SIG-M5 (cell line): Measurements from ENCODE around the gene LRRC49.
"Not testable (repeated sequence)": the region's sequence is repeated elsewhere in the genome, so short reads cannot be mapped to it uniquely, and the experiment has no call there.

ENCODE experiments used
- DNase-seq: peaks from one replicate; lab custom pipeline; 2025; lab: John Stamatoyannopoulos, UW

LRRC49 gene

DNA sequence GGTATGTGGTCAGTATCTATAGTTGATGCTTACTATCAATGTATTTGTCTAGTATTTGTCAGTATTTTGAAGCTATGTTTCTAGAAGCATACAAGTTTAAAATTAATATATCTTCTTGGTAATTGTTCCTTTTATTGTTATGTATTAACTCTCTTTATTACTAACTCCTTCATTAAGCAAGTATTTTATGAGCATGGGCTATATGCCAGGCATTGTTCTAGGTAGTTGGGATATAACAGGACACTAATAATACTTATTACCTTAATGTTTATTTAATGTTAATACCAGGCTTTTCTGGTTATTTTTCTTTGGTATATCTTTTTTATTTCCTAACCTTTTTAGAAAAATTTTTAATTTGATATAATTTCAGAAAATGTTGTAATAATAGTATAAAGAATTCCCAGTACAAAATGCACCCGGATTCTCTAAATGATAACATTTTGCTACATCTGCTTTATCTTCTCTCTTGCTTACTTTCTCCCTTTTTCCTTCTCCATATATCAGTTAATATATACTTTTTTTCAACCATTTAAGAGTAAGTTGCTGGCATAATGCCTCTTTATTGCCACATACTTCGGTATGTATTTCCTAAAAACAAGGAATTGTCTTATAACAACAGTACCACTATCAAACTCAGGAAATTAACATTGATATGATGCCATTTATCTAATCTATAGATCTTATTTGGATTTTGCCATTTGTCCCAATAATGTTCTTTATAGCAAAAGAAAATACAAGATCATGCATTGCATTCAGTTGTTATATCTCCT lies 30.9 kb downstream of the LRRC49 start:
- DNase-seq = no peak

DNA sequence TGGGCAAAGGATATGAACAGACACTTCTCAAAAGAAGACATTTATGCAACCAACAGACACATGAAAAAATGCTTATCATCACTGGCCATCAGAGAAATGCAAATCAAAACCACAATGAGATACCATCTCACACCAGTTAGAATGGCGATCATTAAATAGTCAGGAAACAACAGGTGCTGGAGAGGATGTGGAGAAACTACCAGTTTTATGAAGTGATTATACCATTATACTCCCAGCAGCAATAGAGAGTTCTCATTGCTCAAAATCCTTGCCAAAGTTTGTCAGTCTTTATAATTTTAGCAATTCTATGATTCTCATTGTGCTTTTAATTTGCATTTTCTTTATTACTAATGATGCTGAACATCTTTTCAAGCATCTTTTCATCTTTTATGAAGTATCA lies 34.3 kb downstream of the LRRC49 start:
- not testable (repeated sequence) for DNase-seq

DNA sequence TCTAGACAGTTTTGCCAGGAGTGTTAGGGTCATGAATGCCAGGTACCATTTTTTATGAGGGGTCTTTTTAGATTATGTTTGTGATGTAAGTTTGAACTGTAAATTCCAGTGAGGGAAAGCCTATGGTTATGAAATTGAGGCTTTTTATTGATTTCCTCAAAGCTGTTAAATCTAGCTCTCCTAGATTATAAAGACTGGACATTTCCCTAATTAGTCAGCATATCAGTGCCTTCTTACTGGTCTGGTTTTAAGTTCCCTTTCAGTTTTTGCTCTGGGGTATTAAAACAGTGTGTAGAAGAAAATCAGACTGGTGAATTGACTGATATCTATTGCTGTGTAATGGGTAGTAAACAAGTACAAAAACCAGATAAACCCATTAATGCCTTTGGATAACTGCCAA lies 39.2 kb downstream of the LRRC49 start:
- no peak for DNase-seq

DNA sequence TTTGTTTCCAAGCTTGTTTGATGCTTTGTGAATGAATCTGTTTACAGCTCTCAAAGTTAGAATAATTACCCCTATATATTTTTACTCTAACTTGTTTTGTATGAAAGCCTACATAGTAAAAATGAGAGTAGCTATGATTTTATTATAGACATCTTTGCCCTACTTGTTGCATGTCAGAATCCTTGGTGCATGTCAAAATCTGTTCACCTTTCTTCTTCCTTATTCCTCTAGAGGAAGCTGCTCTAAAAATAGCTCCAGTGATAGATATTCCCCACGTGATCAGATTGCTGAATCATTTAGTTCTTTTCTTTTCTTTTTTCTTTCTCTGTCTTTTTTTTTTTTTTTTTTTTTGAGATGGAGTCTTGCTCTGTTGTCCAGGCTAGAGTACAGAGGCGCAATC lies 39.8 kb downstream of the LRRC49 start:
- no peak for DNase-seq

DNA sequence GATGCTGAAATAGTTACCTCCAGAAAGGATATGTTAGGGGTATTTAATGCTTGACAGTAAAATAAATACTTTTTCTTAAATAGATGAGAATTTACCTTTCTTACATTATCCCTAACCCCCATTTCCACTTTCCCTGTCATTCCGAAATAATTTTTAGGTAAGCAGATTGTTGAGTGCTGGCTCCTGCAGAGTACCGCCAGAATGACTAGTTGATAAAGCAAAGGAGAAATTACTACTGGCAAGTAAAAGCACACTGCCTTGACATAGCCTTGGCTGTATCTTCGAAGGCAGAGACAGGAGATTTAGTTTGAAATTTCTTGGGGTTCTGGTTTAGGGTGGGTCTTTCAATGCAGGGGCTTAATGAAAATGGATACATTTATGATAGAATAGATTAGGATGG lies 40.8 kb downstream of the LRRC49 start:
- DNase-seq = no peak

DNA sequence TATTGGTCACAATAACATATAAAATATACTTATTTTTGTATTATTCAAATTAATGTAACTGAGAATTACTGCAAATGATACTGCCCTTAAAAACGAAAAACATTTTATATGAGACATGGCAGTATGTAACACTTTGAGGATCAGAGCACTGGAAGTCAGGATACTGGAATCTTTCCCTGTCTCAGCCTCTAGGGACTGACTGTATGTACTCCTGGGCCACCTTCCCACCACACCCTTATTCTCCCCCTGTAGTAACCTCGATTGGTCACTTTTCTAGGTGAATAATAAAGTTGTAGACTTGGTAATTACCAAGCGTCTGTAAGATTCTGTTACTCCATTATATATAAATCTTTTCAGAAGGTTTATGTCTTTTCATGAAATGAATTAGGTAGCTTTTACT lies 43.0 kb downstream of the LRRC49 start:
- DNase-seq = no peak

DNA sequence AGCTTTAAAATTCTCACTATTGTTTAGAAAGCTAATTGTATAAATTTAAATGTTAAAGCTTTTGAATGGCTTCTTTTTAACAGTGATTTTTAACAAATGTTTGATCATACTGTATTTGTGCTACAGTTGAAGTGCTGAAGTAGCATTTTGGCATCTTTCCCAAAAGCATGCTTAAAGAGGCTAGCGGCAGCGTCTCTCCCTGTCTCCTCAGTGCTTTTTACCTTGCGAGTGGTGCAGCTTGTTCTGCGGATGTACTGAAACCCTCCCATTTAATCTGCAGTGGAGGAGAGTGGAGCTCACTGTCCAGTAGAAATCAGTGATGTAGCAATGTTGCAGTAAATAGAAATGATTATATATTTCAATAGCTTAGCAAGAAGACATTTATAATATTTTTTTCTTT lies 43.7 kb downstream of the LRRC49 start:
- no peak for DNase-seq

DNA sequence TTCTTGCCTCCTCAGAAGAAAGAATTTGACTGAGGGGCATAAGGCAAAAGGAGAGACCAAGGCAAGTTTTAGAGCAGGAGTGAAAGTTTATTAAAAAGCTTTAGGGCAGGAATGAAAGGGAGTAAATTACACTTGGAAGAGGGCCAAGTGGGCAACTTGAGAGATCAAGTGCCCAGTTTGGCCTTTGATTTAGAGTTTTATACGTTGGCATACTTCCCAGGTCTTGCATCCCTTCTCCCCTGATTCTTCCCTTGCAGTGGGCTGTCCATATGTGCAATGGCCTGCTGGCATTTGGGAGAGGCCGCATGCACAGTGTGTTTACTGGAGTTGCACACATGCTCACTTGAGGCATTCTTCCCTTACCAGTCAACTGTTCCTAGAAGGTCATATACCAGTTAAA lies 50.7 kb downstream of the LRRC49 start:
- not testable (repeated sequence) for DNase-seq

DNA sequence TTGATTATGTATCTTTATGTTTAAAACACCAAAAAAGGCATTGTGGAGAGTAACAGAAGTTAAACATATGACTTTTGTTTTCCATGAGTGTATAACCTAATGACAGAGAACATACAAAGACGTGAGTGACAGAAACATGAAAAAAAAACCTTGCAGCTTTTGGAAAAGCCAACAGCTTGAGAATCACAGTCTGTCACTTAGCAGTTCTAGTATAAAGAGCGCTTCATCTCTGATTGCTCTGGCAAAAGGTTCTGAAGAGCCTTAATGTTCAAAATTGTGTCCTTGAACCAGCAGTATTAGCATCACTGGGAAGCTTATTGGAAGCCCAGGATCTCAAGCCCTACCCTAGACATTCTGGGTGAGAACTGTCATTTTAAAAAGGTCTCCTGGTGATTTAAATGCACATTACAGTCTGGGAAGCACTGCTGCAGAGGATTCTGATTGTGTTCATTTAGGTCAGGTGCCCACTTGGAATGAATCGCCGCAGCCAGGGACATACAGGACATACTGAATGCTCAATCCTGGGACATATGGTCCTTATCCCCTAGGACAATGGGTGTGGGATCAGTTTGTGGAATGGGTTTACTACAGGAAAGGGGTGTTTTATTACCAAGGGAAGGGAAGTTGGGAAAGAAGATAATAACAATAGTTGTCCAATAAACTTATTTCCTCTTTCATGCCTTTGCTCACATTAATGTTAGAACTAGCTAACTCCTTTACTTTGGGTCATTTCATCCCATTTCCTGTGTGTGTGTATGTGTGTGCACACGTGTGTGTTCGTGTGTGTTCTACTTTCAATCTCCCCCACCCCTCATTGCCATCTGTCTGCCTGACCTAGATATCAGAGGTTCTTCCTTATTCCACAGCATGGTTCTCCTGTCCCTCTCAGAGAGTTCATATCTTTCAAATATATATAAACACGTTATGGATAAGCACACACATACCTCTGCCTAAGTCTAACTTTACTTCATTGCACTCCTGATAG lies 55.0 kb downstream of the LRRC49 start:
- DNase-seq = no peak

DNA sequence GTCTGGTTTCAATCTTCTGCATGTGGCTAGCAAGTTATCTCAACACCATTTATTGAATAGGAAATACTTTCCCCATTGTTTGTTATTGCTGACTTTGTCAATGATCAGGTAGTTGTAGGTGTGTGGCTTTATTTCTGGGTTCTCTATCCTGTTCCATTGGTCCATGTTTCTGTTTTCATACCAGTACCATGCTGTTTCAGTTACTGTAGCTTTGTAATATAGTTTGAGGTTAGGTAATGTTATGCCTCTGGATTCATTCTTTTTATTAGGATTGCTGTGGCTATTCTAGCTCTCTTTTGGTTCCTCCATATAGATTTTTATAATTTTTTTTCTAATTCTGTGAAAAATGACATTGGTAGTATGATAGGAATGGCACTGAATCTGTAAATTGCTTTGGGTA lies 58.3 kb downstream of the LRRC49 start:
- no peak for DNase-seq

DNA sequence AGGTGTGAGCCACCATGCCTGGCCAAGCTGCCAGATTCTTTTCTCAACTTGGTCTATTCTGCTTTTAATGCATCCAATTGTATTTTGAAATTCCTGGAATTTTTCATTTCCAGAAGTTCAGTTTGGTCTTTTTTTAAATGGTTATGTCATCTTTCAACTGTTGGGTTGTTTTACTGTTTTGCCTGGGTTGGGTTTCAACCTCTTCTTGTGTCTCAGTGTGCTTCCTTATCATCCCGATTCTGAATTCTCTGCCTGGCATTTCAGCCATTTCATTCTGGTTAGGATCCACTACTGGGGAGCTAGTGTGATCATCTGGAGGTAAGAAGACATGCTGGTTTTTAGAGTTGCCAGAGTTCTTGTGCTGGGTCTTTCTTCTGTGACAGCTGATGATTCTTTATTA lies 61.5 kb downstream of the LRRC49 start:
- no peak for DNase-seq

DNA sequence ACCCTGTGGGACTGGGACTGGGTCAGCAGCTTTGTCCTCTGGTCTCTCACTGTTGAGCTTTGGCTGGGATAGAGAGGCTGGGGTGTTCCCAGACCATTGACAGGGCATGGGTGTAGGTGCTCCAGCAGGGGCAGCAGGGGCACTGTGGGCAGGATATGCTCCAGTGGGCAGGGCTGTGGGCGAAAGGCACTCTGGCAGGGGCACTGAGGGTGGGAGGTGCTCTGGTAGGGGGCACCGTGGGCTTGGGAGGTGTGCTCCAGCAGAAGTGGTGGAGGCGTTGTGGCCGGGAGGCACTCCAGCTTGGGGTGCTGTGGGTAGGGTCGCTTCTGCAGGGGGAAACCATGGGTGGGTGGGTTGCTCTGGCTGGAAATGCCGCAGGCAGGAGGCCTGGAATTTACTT lies 62.1 kb downstream of the LRRC49 start:
- no peak for DNase-seq

DNA sequence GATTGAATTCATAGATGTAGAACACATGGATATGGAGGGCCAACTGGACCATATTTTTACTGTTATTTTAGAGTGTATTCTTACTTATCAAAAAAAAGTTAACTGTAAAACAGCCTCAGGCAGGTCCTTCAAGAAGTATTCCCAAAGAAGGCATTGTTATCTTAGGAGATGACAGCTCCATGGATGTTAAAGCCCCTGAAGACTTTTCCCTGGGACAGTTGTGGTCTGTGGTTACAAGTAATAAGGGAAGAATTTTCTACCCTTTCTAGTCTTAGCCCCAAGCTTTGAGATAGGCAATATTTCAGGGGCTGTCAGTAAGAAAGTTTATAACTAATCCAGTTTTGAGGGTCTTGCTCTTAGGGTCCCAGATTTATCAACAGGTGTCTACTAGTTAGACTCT lies 62.5 kb downstream of the LRRC49 start:
- no peak for DNase-seq

DNA sequence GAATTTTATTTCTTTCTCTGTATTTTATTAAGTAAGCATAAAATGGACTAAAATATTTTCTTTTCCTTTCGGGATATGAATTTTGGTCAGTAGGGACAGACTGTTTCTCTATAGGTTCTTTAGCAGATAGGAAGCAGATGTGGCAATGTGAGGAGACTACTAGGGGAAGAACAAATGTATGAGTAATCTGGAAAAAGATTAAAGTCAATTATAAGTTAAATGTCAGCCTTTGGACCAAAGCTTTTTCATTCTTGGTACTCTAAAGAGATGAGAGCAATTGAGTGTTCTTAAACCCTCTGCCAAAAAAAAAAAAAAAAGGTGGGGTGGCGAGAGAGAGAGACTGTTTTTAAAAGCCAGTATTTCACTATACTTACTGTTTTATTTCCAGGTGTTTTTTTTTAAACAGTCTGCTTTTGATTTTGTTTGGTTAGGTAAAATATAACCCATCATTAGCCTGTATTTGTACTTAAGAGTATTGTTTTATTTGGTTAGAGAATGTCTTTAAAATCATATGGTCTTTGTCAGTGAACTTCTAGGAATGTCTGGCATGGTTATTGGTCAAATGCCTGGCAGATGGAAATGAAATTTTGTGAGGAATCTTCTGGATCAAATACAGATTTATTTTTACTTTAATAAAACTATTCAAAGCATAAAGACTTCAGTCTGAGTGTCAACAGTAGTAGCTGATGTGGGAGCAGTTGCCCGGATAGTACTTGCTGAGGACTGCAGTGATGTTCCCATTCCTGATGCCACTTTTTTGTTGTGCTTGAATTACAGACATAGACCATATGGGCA lies 63.8 kb downstream of the LRRC49 start:
- DNase-seq = no peak

DNA sequence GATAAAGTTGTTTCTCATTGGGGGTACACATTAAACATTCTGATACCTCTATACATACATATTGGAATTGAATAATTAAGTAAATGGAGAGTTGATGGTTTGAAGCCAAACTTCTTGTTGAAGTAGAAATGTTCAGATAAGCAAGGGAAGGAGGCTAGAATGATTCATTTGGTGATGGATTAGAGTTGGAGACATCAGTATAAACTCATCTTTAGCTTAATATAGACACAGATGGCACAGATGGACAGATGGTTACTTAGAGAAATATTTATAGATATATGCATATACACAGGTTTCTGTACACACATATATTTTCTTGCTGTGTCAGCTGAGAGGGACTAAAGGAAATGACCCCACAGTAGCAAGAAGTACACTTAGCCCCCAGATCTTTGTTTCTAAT lies 69.5 kb downstream of the LRRC49 start:
- DNase-seq = no peak

DNA sequence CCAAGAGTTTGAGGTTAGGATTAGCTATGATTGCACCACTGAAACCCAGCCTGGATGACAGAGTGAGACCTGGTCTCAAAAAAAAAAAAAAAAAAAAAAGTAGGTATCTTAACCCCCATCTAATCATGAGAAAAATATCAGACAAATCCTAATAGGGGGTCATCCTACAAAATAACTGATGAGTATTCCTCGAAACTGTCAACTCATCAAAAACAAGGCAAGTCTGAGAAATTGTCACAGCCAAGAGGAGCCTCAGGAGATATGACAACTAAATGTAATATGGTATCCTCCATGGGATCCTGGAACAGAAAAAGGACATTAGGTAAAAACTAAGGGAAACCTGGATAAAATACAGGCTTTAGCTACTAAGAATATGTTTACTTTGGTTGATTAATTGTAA lies 70.6 kb downstream of the LRRC49 start:
- DNase-seq = no peak

DNA sequence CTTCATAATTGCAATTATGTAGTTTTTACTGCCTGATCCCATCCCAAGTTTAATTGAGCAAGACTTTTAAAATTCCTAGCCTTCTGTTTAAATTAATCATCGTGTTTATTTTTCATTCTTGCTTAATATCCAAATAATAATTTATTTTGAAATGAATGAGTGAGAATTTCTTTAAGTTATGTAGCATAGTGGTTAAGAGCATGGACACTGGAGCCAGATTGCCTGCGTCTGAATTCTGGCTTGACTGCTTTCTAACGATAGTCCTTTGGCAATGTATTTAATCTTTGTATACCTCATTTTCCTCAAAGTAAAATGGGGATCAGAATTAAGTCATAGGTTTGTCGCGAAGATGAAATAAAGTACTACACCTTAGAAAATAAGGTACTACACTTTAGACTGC lies 71.4 kb downstream of the LRRC49 start:
- DNase-seq = no peak

DNA sequence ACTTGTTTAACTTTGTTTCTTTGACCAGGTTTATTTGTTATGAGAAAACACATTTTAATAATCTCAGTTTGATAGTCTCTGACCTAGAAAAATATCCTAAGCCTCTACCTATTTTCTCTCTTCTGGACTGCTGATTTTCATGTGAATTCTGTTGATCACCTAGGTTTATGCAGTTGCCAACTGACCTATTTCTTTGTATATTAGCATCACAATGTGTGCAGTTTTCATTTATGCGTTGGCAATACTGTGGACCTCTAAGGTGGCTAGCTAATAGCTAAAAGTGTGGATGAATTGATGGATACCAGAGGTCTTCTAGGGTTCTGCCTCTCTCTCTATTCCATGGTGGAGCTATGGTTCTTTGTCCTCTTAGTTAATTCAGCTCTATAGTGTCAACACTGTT lies 72.1 kb downstream of the LRRC49 start:
- no peak for DNase-seq

DNA sequence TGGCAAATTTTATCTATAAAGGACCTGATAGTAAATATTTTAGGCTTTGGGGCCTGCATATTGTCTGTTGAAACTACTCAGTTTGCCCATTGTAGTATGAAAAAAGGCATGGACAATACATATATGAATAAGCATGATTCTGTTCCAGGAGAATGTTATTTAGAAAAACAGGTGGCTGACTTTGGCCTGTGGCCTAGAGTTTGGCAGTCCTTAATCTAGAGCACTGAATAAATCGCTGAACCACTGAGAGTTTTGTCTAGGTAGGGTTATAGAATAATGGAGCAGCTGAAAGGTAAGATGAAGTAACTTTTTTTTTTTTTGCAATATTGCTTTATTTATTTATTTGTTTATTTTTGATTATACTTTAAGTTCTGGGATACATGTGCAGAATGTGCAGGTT lies 75.0 kb downstream of the LRRC49 start:
- no peak for DNase-seq

DNA sequence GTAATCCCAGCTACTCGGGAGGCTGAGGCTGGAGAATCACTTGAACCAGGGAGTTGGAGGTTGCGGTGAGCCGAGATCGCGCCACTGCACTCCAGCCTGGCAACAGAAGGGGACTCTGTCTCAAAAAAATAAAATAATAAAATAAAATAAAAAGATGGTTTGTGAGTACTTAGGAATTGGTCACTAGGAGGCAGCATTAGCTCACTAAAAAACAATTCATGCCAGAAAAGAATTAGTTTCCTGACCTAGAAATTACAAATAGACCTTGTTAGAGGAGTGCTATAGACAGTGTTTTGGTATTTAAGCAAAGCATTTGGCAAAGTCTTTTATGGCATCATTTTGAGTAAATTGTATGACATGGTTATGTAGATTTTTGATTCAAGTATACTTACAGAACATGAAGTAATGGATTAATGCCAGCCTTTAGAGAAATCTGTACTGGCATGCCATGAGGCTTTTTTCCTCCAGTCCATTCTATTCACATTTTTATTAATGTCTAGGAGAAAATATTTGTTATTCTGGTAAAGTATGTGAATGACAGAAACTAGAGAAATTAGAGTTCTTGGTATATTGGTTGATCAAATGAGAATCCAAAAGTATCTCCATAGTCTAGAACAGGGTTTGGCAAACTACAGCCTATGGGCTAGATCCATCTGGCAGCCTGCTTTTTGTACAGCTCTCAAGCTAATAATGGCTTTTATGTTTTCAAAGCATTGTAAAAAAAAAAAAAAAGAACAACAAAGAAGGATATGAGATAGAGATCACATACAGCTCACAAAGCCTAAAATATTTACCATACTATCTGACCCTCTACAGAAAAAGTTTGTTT lies 81.6 kb downstream of the LRRC49 start:
- DNase-seq = no peak

DNA sequence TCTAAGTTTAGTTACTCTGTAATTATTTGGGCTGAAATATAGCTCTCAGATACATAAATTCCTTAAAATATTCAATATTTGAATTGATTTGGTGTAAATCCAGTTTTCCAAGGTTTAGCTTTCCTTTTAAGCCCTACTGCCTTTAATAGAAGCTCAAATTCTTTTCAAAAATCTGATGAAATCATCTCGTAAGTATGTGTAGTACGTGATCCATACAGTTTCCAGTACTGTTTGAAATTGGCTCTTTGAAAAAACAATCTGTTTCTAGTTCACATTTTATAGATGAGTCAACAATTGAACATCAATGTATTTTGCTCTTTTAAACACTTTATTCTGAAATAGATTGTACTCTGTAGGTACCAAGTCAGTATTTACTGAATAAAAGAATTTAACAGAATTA lies 84.2 kb downstream of the LRRC49 start:
- no peak for DNase-seq
